Measurements from ENCODE around the gene OXCT1.

Gene OXCT1

GRCh38 chr5:41841325-41841724 is 28.9 kb downstream of the OXCT1 start:
- no peaks in the 10 kb centered on the region for H3K27me3 ChIP-seq (ENCODE audit: insufficient read depth, insufficient read length)
- H3K9ac ChIP-seq (ENCODE audit: insufficient read length, low read depth) = no peak overlapping the region
- DNase-seq (ENCODE audit: low read depth, low spot score) = no peak
- H3K4me3 ChIP-seq (ENCODE audit: insufficient read length, low read depth) = no peak overlapping the region
- peaks cover 21% of the 10 kb centered on the region for H3K36me3 ChIP-seq (ENCODE audit: insufficient read depth, insufficient read length, low read length)
- no peaks in the 10 kb centered on the region for H3K9me3 ChIP-seq (ENCODE audit: insufficient read depth, low read length)
- TF ChIP-seq YY1 (IDR thresholded peaks at IDR 0.05; ENCODE audit: insufficient read depth, insufficient read length) (no peak), SUZ12 (IDR thresholded peaks at IDR 0.05; ENCODE audit: extremely low read depth, insufficient read depth, insufficient read length) (no peak)
- H3K4me1 ChIP-seq (ENCODE audit: insufficient read depth, insufficient read length) = no peaks in the 10 kb centered on the region

GRCh38 chr5:41840251-41840650 is 30.0 kb downstream of the OXCT1 start:
- Histone ChIP-seq H3K4me3 (ENCODE audit: insufficient read length, low read depth) (no peak overlapping the region), H3K4me1 (ENCODE audit: insufficient read depth, insufficient read length) (no peaks in the 10 kb centered on the region), H3K9ac (ENCODE audit: insufficient read length, low read depth) (no peak overlapping the region), H3K9me3 (ENCODE audit: insufficient read depth, low read length) (no peaks in the 10 kb centered on the region), H3K27me3 (ENCODE audit: insufficient read depth, insufficient read length) (no peaks in the 10 kb centered on the region), H3K36me3 (ENCODE audit: insufficient read depth, insufficient read length, low read length) (peaks cover 20% of the 10 kb centered on the region)
- TF ChIP-seq SUZ12 (IDR thresholded peaks at IDR 0.05; ENCODE audit: extremely low read depth, insufficient read depth, insufficient read length) (no peak), ZNF274 (IDR thresholded peaks at IDR 0.05; ENCODE audit: low read depth, low read length) (no peak), YY1 (IDR thresholded peaks at IDR 0.05; ENCODE audit: insufficient read depth, insufficient read length) (no peak)
- no peak for DNase-seq (ENCODE audit: low read depth, low spot score)

GRCh38 chr5:41837793-41838192 is 32.4 kb downstream of the OXCT1 start:
- Histone ChIP-seq H3K9ac (ENCODE audit: insufficient read length, low read depth) (no peak overlapping the region), H3K9me3 (ENCODE audit: insufficient read depth, low read length) (no peaks in the 10 kb centered on the region), H3K4me3 (ENCODE audit: insufficient read length, low read depth) (no peak overlapping the region), H3K4me1 (ENCODE audit: insufficient read depth, insufficient read length) (no peaks in the 10 kb centered on the region), H3K27me3 (ENCODE audit: insufficient read depth, insufficient read length) (no peaks in the 10 kb centered on the region), H3K36me3 (ENCODE audit: insufficient read depth, insufficient read length, low read length) (peaks cover 15% of the 10 kb centered on the region)
- TF ChIP-seq SUZ12 (IDR thresholded peaks at IDR 0.05; ENCODE audit: extremely low read depth, insufficient read depth, insufficient read length) (no peak), ZNF274 (IDR thresholded peaks at IDR 0.05; ENCODE audit: low read depth, low read length) (no peak), YY1 (IDR thresholded peaks at IDR 0.05; ENCODE audit: insufficient read depth, insufficient read length) (no peak)
- DNase-seq (ENCODE audit: low read depth, low spot score) = no peak

- H3K9ac ChIP-seq (ENCODE audit: insufficient read length, low read depth) = no peak overlapping the region
- H3K4me3 ChIP-seq (ENCODE audit: insufficient read length, low read depth) = no peak overlapping the region
- H3K27me3 ChIP-seq (ENCODE audit: insufficient read depth, insufficient read length) = no peaks in the 10 kb centered on the region
- H3K36me3 ChIP-seq (ENCODE audit: insufficient read depth, insufficient read length, low read length) = peaks cover 16% of the 10 kb centered on the region
- H3K4me1 ChIP-seq (ENCODE audit: insufficient read depth, insufficient read length) = no peaks in the 10 kb centered on the region
- no peak for TF ChIP-seq SUZ12 (IDR thresholded peaks at IDR 0.05; ENCODE audit: extremely low read depth, insufficient read depth, insufficient read length)
- no peak for TF ChIP-seq ZNF274 (IDR thresholded peaks at IDR 0.05; ENCODE audit: low read depth, low read length)
- no peak for TF ChIP-seq YY1 (IDR thresholded peaks at IDR 0.05; ENCODE audit: insufficient read depth, insufficient read length)
- no peak for DNase-seq (ENCODE audit: low read depth, low spot score)
- H3K9me3 ChIP-seq (ENCODE audit: insufficient read depth, low read length) = no peaks in the 10 kb centered on the region
These were observed 34.6 kb downstream of the OXCT1 start for GRCh38 chr5:41835645-41836044.

- no peak for DNase-seq (ENCODE audit: low read depth, low spot score)
- Histone ChIP-seq H3K27me3 (ENCODE audit: insufficient read depth, insufficient read length) (no peaks in the 10 kb centered on the region), H3K4me3 (ENCODE audit: insufficient read length, low read depth) (no peak overlapping the region), H3K9ac (ENCODE audit: insufficient read length, low read depth) (no peak overlapping the region), H3K4me1 (ENCODE audit: insufficient read depth, insufficient read length) (no peaks in the 10 kb centered on the region), H3K36me3 (ENCODE audit: insufficient read depth, insufficient read length, low read length) (peaks cover 16% of the 10 kb centered on the region), H3K9me3 (ENCODE audit: insufficient read depth, low read length) (no peaks in the 10 kb centered on the region)
- TF ChIP-seq SUZ12 (IDR thresholded peaks at IDR 0.05; ENCODE audit: extremely low read depth, insufficient read depth, insufficient read length) (no peak), YY1 (IDR thresholded peaks at IDR 0.05; ENCODE audit: insufficient read depth, insufficient read length) (no peak), ZNF274 (IDR thresholded peaks at IDR 0.05; ENCODE audit: low read depth, low read length) (no peak)
These were observed 35.7 kb downstream of the OXCT1 start for GRCh38 chr5:41834506-41834905.

GRCh38 chr5:41832430-41832829 is 37.8 kb downstream of the OXCT1 start:
- Histone ChIP-seq H3K4me1 (ENCODE audit: insufficient read depth, insufficient read length) (no peaks in the 10 kb centered on the region), H3K9me3 (ENCODE audit: insufficient read depth, low read length) (no peaks in the 10 kb centered on the region), H3K4me3 (ENCODE audit: insufficient read length, low read depth) (no peak overlapping the region), H3K9ac (ENCODE audit: insufficient read length, low read depth) (no peak overlapping the region), H3K27me3 (ENCODE audit: insufficient read depth, insufficient read length) (no peaks in the 10 kb centered on the region), H3K36me3 (ENCODE audit: insufficient read depth, insufficient read length, low read length) (peaks cover 14% of the 10 kb centered on the region)
- TF ChIP-seq ZNF274 (IDR thresholded peaks at IDR 0.05; ENCODE audit: low read depth, low read length) (no peak), YY1 (IDR thresholded peaks at IDR 0.05; ENCODE audit: insufficient read depth, insufficient read length) (no peak), SUZ12 (IDR thresholded peaks at IDR 0.05; ENCODE audit: extremely low read depth, insufficient read depth, insufficient read length) (no peak)
- no peak for DNase-seq (ENCODE audit: low read depth, low spot score)

- TF ChIP-seq SUZ12 (IDR thresholded peaks at IDR 0.05; ENCODE audit: extremely low read depth, insufficient read depth, insufficient read length) = no peak
- TF ChIP-seq ZNF274 (IDR thresholded peaks at IDR 0.05; ENCODE audit: low read depth, low read length) = no peak
- TF ChIP-seq YY1 (IDR thresholded peaks at IDR 0.05; ENCODE audit: insufficient read depth, insufficient read length) = no peak
- Histone ChIP-seq H3K4me1 (ENCODE audit: insufficient read depth, insufficient read length) (no peaks in the 10 kb centered on the region), H3K4me3 (ENCODE audit: insufficient read length, low read depth) (no peak overlapping the region), H3K9me3 (ENCODE audit: insufficient read depth, low read length) (no peaks in the 10 kb centered on the region), H3K9ac (ENCODE audit: insufficient read length, low read depth) (no peak overlapping the region), H3K36me3 (ENCODE audit: insufficient read depth, insufficient read length, low read length) (peaks cover 16% of the 10 kb centered on the region), H3K27me3 (ENCODE audit: insufficient read depth, insufficient read length) (no peaks in the 10 kb centered on the region)
- no peak for DNase-seq (ENCODE audit: low read depth, low spot score)
These were observed 39.1 kb downstream of the OXCT1 start for GRCh38 chr5:41831155-41831554.

- no peaks in the 10 kb centered on the region for H3K4me1 ChIP-seq (ENCODE audit: insufficient read depth, insufficient read length)
- H3K27me3 ChIP-seq (ENCODE audit: insufficient read depth, insufficient read length) = no peaks in the 10 kb centered on the region
- DNase-seq (ENCODE audit: low read depth, low spot score) = no peak
- TF ChIP-seq ZNF274 (IDR thresholded peaks at IDR 0.05; ENCODE audit: low read depth, low read length) (no peak), SUZ12 (IDR thresholded peaks at IDR 0.05; ENCODE audit: extremely low read depth, insufficient read depth, insufficient read length) (no peak), YY1 (IDR thresholded peaks at IDR 0.05; ENCODE audit: insufficient read depth, insufficient read length) (no peak)
- H3K9me3 ChIP-seq (ENCODE audit: insufficient read depth, low read length) = no peaks in the 10 kb centered on the region
- no peak overlapping the region for H3K4me3 ChIP-seq (ENCODE audit: insufficient read length, low read depth)
- H3K36me3 ChIP-seq (ENCODE audit: insufficient read depth, insufficient read length, low read length) = peaks cover 16% of the 10 kb centered on the region
- H3K9ac ChIP-seq (ENCODE audit: insufficient read length, low read depth) = no peak overlapping the region
These were observed 42.4 kb downstream of the OXCT1 start for GRCh38 chr5:41827792-41828191.
